K562 (cell line): ENCODE results near the gene SELENOI. TPM values are rescaled to one million over a fixed set of nuclear protein-coding genes. Genes with fewer than 3 reads are reported as not detected.

Source experiments
- CLOCK ChIP-seq: fragments of 250-450 bp; sonication (Bioruptor Pico); IDR thresholded peaks from 2 replicates; pipeline ENCODE4 v1.4.0; 2020; ENCODE audit warnings: mild to moderate bottlenecking, moderate library complexity, borderline replicate concordance
- ELF1 ChIP-seq: fragments of 200-800 bp; sonication (Bioruptor generic); IDR thresholded peaks from 2 replicates; pipeline ENCODE4 v1.6.1; 2016; ENCODE audit warnings: missing genetic modification characterization, missing compliant biosample characterization
- GABPA ChIP-seq: fragments of 200-800 bp; sonication (Bioruptor generic); conservative IDR thresholded peaks from 2 replicates; pipeline ENCODE4 v1.6.1; 2016; ENCODE audit warnings: low read depth, missing genetic modification characterization, missing compliant biosample characterization
- GATAD2B ChIP-seq: fragments of 450-650 bp; IDR thresholded peaks from 2 replicates; pipeline ENCODE4 v1.6.1; 2017; ENCODE audit warnings: mild to moderate bottlenecking, borderline replicate concordance
- GTF2F1 ChIP-seq: IDR thresholded peaks from 2 replicates; pipeline ENCODE4 v1.6.1; 2011; ENCODE audit warnings: low read depth, low read length, improper control_type of control experiment
- HMGN3 ChIP-seq: IDR thresholded peaks from 2 replicates; pipeline ENCODE4 v1.6.1; 2011; ENCODE audit warnings: borderline replicate concordance, low read depth, mild to moderate bottlenecking, mixed read lengths, low read length; ENCODE audit not compliant: insufficient read length; ENCODE audit errors: extremely low read depth
- MTF1 ChIP-seq: fragments of 250-450 bp; sonication (Bioruptor Pico); IDR thresholded peaks from 2 replicates; pipeline ENCODE4 v1.9.0; 2021; ENCODE audit warnings: moderate library complexity, mild to moderate bottlenecking, inconsistent platforms, borderline replicate concordance
- POLR2G ChIP-seq: fragments of 200-400 bp; formaldehyde crosslinking; IDR thresholded peaks from 2 replicates; pipeline ENCODE4 v1.6.1; 2017; ENCODE audit warnings: low read depth, mild to moderate bottlenecking, antibody characterized with exemption, low read length, moderate library complexity
- SMARCA4 ChIP-seq: fragments of 450-650 bp; IDR thresholded peaks from 2 replicates; pipeline ENCODE4 v1.6.1; 2016
- STAT6 ChIP-seq: sonication (generic); formaldehyde crosslinking; IDR thresholded peaks from 2 replicates; pipeline ENCODE4 v1.8.1; 2023; ENCODE audit warnings: mild to moderate bottlenecking, missing genetic modification reagents
- TAF1 ChIP-seq: IDR thresholded peaks from 2 replicates; pipeline ENCODE4 v1.6.1; 2011; ENCODE audit warnings: mild to moderate bottlenecking, low read length, moderate library complexity; ENCODE audit not compliant: insufficient read depth, control insufficient read depth, severe bottlenecking; ENCODE audit errors: extremely low read depth
- TCFL5 ChIP-seq: fragments of 250-450 bp; sonication (Bioruptor Pico); conservative IDR thresholded peaks from 2 replicates; pipeline ENCODE4 v1.6.1; 2021; ENCODE audit warnings: mild to moderate bottlenecking, moderate library complexity, matching md5 sums
- TSC22D4 ChIP-seq: fragments of 450-650 bp; IDR thresholded peaks from 2 replicates; pipeline ENCODE4 v1.6.1; 2016; ENCODE audit warnings: missing genetic modification characterization, missing biosample characterization, control low read depth
- U2AF1 ChIP-seq: fragments of 200-400 bp; formaldehyde crosslinking; optimal IDR thresholded peaks from 2 replicates; pipeline ENCODE3; 2017; ENCODE audit warnings: mild to moderate bottlenecking, low read depth, low read length, moderate library complexity
- ZBTB2 ChIP-seq: fragments of 450-650 bp; IDR thresholded peaks from 2 replicates; pipeline ENCODE4 v1.6.1; 2016; ENCODE audit warnings: antibody characterized with exemption
- ZEB2 ChIP-seq: fragments of 450-650 bp; IDR thresholded peaks from 2 replicates; pipeline ENCODE4 v1.6.1; 2016
- ZHX1 ChIP-seq: fragments of 150-350 bp; conservative IDR thresholded peaks from 2 replicates; pipeline ENCODE4 v1.6.1; 2014; ENCODE audit warnings: low read length
- ZNF785 ChIP-seq: fragments of 250-450 bp; sonication (Bioruptor Pico); IDR thresholded peaks from 2 replicates; pipeline ENCODE4 v1.4.0; 2020; ENCODE audit warnings: mild to moderate bottlenecking
- ZNF79 ChIP-seq: fragments of 250-450 bp; sonication (Bioruptor Pico); IDR thresholded peaks from 2 replicates; pipeline ENCODE4 v1.4.0; 2020; ENCODE audit warnings: low read depth, mild to moderate bottlenecking, moderate library complexity
- polyA plus RNA-seq, 8 experiments: library from polyadenylated mRNA; depleted of rRNA in 4 of 8; stranded (reverse) in 5 of 8; unstranded in 3 of 8; fragments of >200 nt; fragmentation: Nextera tagmentation in 2 of 8; fragmentation: Illumina TruSeq in 1 of 8; extraction: Ambion mirVana in 2 of 8; extraction: Trizol in 1 of 8; gene quantifications; 2 replicates each; pipeline versions ENCODE4 v1.2.1 to v1.2.3, GENCODE V29; 2011 to 2014; ENCODE audit warnings: inconsistent platforms in 1 of 8, missing spikeins in 1 of 8
- total RNA-seq, 7 experiments: library from RNA; depleted of rRNA in 6 of 7; stranded (reverse); fragments of >200 nt in 6 of 7; fragmentation: Illumina TruSeq in 2 of 7; extraction: Trizol in 2 of 7; gene quantifications; 2 replicates each; pipeline versions ENCODE4 v1.2.1 to v1.2.3, GENCODE V29; 2011 to 2021; ENCODE audit warnings: low replicate concordance in 1 of 7

The SELENOI gene
- total and polyA plus RNA-seq, 9 of the 15 experiments (the other 6 are each of a cell fraction or from before 2014, with no cell fraction given): 9.6 to 46.9 (median 24.4) TPM

GRCh38 chr2:26396734-26397298, 50.9 kb downstream of the SELENOI start (continued):
- no peak for TF ChIP-seq ELF1
- no peak for TF ChIP-seq CLOCK (CRISPR knock-in tag)
- no peak for TF ChIP-seq GTF2F1
- TF ChIP-seq ZNF79 (CRISPR knock-in tag): no peak
- TF ChIP-seq GATAD2B: no peak
- no peak for TF ChIP-seq STAT6
- peak; percentile 96 for TF ChIP-seq ZEB2
- TF ChIP-seq ZHX1: no peak
- TF ChIP-seq GABPA (tag): no peak
- no peak; the same call in 1 of the 2 replicates for TF ChIP-seq ZBTB2
- TF ChIP-seq TCFL5 (CRISPR knock-in tag): no peak
- TF ChIP-seq ZNF785 (CRISPR knock-in tag): no peak
- no peak for TF ChIP-seq POLR2G
- TF ChIP-seq TAF1: no peak
- TF ChIP-seq HMGN3: no peak
- TF ChIP-seq U2AF1: no peak
- peak; percentile 85 for TF ChIP-seq SMARCA4
- no peak for TF ChIP-seq TSC22D4 (tag)
- TF ChIP-seq MTF1 (CRISPR knock-in tag): no peak
